ENCODE measurements around the gene NMRK1.
A peak's percentile ranks its signal among the peaks of the same experiment; 100 is the strongest.

Gene NMRK1

DNA sequence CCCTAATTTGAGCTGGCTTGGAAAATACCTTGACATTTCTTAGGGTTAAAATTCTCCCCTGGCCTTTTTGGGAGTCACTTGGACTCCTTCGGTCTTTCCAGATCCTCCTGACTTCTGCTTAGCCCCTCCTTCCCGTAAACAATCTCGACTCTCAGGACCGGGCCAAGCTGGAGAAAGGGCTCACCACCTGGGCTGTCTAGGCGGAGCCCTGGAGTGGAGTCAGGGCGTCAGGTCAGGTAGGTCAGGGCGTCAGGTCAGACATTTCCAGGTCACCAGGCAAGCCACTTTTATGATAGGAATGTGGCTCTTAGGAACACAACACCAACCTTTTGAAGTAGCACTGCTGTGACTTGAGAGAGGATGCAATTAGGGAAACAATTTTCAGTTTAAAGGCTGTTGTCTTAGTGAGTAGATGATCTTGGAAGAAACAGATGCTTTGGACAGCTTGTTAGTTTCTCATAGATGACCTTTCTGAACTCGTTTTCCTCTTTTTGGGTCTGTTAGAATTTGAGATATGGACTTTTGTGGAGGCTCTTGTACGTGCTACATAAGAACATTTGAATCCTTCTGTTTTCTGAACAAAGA is 13.1 kb upstream of the NMRK1 start:
- DNase-seq (ENCODE audit: low spot score) = no peak

GRCh38 chr9:75096796-75097195 is 8.8 kb upstream of the NMRK1 start:
- no peak for DNase-seq (ENCODE audit: low spot score)

DNA sequence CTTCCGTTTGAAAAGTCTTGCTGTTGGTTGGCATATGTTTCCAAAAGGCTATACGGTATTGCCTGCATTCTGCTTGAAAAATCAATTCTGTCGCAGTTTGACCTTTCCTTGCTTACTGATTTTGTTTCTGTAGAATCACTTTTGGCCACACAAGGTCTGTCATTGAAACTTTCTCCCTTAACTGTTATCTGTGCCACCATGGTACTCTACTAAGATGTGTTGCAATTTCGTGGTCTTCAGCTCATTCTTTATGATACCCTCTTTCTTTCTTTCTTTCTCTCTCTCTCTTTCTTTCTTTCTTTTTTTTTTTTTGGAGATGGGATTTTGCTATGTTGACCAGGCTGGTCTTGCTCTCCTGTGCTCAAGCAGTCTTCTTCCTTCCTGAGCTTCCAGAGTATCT is 4.8 kb upstream of the NMRK1 start:
- DNase-seq (ENCODE audit: low spot score) = no peak

GRCh38 chr9:75090579-75090978 is 2.6 kb upstream of the NMRK1 start:
- no peak for DNase-seq (ENCODE audit: low spot score)

DNA sequence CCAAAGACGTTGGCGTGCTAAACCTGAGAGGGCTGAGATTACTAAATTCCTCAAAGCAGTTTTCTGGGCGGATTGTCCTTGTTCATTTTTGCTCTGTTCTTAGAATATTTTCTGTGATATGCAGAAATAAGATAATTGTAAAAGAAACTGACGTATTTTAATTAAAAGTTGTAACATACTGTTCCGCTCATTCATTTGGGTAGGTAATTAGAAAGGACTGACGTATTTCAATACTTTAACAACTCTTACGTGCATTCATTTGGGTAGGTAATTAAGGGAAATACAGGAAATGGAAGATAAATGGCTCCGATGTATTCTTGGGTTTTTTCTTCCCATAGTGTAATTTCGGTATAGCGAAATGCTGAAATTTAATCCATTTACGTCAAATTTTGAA is 1.4 kb upstream of the NMRK1 start:
- DNase-seq (ENCODE audit: low spot score) = no peak

- DNase-seq (ENCODE audit: low spot score) = peak; percentile 66
These were observed 854 bp upstream of the NMRK1 start for GRCh38 chr9:75088646-75089372.

GRCh38 chr9:75087289-75087823 is 599 bp downstream of the NMRK1 start:
- DNase-seq (ENCODE audit: low spot score) = peak; percentile 72

DNA sequence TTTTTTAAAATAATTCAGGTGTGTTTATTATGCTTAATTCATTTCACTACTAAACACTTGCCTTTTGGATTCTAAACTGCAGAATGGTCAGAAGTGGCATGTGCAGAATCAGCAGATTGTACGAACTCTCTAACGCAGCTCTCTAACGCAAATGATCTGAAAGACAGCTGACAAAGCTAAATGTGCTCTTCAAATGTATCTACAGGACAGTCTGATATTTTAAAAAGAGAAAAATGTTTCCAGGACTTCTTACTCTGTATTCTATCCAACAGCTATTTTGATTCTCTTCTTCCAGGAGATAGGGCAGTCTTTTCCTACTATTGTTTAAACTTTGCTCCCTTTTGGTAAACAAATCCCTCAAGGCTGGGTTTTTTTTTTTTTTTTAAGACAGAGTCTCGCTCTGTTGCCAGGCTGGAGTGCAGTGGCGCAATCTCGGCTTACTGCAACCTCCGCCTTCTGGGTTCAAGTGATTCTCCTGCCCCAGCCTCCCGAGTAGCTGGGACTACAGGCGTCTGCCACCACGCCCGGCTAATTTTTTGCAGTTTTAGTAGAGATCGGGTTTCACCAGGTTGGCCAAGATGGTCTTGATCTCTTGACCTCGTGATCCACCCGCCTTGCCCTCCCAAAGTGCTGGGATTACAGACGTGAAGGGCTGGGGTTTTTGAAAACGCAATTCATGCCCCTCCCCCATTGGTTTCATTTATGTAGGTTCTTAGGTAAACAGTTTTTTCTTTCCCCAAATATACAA is 1.2 kb downstream of the NMRK1 start:
- DNase-seq (ENCODE audit: low spot score) = no peak

GRCh38 chr9:75085640-75086039 is 2.3 kb downstream of the NMRK1 start:
- no peak for DNase-seq (ENCODE audit: low spot score)

GRCh38 chr9:75084081-75084672 is 3.8 kb downstream of the NMRK1 start:
- no peak for DNase-seq (ENCODE audit: low spot score)

DNA sequence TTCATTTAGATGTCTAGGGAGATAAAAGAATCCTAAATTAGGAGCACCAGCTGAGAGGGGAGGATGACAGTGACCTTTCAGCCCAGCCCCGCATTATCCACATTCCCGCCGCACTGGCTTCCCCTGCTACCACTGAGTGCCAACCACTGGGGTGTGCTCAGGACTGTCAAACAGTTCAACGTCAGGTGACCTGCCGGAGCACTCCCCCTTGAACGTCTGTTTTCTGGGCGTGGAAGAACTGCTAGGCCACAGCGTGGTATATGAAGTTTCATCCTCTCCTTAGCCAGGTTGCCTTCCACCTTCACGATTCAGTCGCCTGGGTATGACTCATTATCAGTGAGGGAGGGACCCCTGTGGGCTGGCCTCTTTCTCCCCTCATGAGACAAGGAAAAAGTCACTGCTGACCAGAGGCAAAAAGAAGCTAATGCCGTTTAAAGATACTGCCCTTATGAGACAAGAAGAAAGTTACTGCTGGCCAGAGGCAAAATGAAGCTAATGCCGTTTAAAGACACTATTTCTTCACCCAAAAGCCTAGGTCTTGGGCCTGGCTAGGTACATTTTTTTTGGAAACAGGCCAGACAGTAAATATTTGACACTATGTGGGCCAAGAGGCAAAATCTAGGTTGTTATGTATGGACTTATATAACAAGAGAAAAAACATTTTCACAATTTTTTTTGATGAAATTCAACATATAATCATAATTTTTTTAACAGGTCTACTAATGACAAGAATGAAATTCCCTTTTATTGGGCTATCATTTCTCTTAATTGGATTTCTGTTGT is 4.6 kb downstream of the NMRK1 start:
- DNase-seq (ENCODE audit: low spot score) = peak; percentile 80

DNA sequence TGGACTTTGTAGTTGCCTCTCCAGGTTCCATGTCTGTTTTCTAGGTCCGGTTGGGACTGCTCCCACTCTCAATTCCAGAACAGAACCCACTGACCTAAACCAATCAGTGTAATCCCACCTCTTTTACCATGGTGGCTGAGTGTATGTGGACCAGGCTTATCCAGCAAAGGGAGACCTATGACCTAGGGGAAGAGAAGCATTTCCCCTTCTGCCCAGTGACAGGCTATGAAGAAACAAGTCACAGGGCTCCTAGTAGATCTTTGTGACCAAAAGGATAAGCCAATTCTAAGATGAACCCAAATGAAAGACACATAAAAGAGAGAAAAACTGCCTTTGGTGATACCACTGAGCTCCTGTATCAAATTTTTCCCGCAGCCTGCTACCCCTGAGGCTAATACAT is 6.3 kb downstream of the NMRK1 start:
- no peak for DNase-seq (ENCODE audit: low spot score)

DNA sequence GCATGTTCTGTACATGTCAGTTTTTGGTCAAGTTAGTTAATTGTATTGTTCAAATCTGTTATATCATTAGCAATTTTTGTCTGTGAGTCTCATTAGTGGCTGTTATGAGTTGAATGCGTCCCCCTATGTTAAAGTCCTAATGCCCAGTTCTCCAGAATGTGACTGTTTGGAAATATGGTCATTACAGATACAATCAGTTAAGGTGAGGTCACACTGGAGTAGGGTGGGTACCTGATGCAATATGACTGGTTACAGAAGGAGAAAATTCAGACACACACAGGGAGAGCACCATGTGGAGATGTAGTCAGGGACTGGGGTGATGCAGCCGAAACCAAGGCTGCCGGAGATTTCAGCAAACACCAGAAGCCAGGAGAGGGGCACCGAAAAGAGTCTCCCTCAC is 15.1 kb downstream of the NMRK1 start:
- DNase-seq (ENCODE audit: low spot score) = no peak

DNA sequence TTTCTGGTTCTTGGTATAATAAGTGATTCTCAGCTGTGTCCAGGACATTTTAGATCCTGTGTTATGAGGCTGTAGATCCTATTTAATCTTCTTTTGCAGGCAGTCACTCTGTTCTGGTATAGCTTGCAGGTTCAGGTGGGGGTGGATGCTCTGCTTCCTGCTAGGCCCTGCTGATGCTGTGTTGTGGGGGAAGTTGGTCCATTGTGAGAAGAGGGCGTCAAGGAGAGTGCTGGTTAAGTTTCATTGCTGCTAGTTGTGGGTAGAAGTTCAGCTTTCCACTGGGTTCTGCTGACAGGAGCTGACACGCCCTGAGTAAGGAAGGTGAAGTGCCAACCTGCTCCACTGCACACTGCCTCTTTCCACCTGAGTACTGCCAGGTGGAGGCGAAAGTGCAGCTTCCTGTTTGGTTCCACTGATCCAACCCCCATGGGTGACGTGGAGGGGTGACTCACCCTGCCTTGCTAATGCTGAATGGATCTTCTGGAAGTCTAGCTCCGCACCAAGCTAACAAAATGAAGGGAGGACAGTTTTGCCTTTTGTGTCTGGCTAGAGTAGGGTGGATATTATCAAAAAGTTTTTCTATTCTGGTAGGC is 16.3 kb downstream of the NMRK1 start:
- peak; percentile 75 for DNase-seq (ENCODE audit: low spot score)

- DNase-seq (ENCODE audit: low spot score) = no peak
These were observed 18.8 kb downstream of the NMRK1 start for GRCh38 chr9:75069171-75069570.

- DNase-seq (ENCODE audit: low spot score) = no peak
These were observed 20.1 kb downstream of the NMRK1 start for GRCh38 chr9:75067894-75068293.

GRCh38 chr9:75065510-75065909 is 22.4 kb downstream of the NMRK1 start:
- DNase-seq (ENCODE audit: low spot score) = no peak

- peak; percentile 18 for DNase-seq (ENCODE audit: low spot score)
These were observed 23.5 kb downstream of the NMRK1 start for GRCh38 chr9:75064307-75065025.

DNA sequence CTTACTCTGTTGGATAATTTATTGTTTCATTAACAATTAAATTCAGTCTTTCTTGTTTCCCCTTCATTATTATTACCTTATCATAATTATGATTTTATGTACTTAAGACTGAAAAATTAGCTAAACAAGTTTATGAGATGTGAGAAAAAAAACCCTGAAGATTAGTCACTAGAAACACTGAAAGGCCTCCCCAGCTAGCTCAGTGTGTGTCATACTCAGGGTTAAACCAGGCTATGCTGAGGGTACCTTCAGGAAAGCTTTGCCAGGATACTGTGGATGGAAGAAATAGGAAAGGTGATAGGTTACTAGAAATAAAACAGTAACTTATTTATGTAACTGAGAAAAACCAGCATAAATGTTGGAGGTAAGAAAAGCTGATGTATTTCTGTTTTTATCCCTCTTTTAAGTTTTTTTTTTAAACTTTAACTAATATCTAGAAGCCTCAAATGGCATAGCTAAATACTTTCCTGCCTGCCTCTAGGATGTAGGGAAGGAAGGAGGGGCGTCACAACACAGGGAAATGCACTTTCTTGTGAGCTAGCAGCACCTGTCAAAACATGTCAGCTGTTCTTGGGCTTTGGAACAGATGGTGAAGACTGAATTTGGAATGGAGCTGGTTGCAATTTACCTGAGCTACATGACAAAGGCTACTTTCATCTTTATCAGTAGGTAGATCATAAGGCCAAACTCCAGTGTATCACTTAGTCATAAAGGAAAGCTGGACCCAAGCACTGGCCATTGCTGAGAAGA is 24.2 kb downstream of the NMRK1 start:
- DNase-seq (ENCODE audit: low spot score) = peak; percentile 52

DNA sequence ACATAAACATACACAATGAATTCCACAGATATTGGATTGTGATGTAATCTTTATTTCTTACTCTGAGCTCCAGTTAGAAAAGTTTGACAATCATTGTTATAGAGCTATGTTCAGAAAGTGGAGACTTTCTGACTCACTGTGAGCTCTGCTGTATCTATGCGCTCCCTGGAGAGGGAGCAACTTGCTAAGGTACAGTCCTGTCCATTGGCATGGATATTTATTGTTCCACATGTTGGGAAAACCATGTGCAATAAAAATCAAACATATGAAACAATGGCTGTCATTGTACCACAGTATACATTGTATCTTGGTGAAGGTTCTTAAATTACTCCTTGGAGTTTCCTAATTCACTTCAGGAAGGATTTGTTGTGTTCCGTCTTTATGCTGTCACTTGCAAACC is 26.8 kb downstream of the NMRK1 start:
- no peak for DNase-seq (ENCODE audit: low spot score)

All from kidney tubule cell (primary cell).